Activated CD4-positive, alpha-beta T cell treated with anti-CD3 and anti-CD28 coated beads for 48 hours (primary cell): ENCODE measurements around the gene PGLYRP3.

Source experiments
- DNase-seq: peaks from one replicate; pipeline ENCODE4 v3.0.0-alpha.2; 2020

The PGLYRP3 gene

DNA sequence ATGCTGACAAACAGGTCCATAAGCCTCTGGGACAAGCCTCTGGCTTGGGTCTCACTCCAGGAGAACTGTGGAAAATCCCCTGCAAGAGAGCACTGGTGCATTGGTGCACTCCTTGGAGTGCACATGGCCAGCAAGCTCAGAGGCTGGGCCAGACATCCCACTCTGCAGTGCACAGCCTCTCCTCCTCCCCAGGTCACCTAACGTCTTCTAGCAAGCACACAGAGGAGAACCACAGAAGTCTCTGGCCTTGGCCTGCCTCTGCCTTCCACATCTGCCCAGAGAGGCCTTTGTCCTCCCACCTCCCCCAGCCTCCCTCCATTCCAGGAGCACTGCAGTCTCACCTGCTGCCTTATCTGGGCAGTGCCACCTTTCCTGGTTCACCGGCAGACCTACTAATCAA lies 4.2 kb downstream of the PGLYRP3 start:
- no peak for DNase-seq

GRCh38 chr1:153307221-153307600 lies 5.5 kb downstream of the PGLYRP3 start:
- no peak for DNase-seq

DNA sequence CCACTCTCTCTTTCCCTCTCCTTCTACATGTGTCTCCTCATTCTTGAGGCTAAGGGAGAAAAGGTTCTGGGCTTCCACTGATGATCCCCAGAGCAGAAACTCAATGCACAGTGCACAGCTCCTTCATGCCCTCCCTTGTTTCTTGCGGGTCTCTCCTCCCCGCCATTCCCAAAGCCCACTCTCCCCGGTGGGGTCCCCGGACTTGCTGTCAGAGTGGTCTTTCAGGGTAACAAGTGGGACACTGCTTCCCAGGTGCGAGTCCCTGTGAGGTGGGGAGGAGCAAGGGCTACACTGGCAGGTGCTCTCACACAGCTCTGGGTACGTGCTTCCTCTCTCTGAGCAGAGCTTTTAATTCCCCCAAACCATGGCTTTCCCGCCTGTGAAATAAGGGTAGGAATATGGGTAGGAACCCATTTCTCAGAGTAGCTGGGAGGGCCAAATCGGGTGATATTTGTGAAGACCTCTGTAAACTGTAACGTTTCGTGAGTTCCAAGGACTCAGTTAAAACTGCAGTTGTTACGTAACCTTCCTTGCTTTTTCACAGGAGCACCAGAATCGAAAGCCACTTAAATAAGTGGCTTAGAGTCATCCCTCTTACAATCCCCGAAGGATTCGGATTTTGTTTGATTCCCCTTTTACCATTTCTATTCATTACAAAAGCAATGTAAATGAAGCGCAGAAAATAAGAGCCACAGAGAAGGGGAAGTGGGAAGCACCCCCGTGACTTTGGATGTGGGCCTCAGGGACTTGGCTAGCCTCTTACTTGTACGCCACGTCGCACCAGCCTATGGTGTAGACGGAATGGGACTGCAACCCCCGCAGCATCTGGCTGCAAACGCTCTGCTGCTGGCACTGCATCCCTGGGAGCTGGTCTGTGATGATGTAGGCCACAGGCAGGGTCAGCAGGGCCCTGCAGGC lies 6.2 kb downstream of the PGLYRP3 start:
- no peak for DNase-seq

- no peak for DNase-seq
Measured at GRCh38 chr1:153305682-153306081, 7.1 kb downstream of the PGLYRP3 start.

- no peak for DNase-seq
Measured at GRCh38 chr1:153302308-153302707, 10.4 kb downstream of the PGLYRP3 start.

DNA sequence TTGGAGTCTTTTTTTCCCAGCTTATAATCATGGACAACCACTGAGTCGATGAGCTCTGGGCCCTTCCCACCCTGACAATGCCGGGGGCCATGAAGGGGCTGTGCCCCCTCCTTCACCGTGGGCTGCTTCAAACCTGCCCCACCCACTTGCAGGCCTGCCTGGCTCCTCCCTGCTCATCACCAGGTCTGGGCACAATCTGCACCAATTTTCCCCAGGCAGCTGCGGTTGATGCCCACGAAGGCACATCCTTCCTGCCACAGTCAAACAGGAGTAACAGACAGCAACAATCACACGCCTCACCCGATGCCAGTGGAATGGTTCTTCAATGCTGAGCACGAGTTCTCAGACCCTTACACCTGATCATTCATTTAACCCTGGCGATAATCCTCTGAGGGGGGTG lies 18.9 kb downstream of the PGLYRP3 start:
- no peak for DNase-seq

DNA sequence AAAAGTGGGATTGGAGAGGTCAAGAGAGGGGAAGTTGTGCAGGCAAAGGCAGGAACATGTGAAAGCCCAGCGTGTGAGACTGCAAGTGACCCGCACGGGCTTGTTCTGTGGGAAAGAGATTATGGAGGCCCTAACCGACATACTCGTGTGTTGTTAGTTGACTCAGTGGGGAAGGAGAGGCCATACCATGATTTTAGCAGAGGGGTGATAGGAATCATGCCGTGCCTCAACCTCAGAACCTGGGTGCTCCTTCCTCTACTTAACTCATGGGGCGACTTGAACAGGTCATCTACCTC lies 19.3 kb downstream of the PGLYRP3 start:
- no peak for DNase-seq

DNA sequence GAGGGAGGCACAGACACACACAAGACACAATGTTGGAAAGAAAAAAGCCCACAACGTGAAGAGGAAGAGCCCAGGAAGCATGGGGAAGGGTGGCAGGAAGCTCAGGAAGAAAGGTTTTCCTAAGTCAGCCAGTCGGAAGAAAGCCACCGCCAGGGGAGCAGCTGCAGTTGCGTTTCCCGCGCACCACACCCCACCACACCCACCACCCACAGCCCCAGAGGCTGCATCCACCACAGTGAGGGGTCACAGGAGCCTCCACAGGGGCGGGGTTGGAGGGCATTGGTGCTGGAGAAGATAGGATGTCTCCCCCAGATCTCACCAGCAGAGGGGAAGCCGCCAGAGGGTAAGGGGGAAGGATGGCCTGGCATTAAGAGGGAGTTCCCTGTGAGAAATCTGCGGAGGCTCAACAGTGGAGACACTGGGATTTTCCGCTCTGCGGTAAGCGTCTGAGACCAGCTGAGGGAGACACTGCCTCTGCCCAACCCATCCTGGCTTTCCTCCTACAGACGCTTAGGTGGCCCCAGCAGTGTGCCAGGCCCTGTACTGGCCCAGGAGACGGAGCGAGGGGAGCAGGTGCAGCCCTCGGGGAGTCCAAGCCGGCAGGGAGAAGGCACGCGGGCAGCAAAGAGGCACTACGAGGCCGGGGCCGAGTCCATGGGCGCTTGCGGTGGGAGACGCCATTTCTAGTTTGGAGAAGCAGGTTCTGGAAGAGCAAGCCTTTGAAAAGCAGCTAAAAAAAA lies 19.8 kb downstream of the PGLYRP3 start:
- no peak for DNase-seq

DNA sequence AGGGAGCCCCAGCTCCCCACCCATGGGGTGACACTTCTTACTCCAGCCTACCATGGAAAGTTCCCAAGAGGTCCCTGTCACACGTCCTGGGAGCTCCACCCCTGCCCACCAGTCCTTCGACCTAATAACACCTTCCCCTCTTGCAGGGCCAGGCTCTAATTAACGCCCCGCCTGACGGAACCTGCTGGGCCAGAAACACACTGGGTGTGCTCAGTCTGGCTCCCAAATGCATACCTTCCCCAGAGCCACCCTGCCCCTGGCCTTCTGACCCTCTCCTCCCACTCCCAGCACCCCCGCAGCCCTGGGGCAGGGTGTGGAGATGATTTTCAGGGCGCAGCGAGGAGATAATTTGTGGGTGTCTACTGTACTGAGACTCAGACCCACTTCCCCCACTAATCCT lies 20.6 kb downstream of the PGLYRP3 start:
- DNase-seq, result no peak

DNA sequence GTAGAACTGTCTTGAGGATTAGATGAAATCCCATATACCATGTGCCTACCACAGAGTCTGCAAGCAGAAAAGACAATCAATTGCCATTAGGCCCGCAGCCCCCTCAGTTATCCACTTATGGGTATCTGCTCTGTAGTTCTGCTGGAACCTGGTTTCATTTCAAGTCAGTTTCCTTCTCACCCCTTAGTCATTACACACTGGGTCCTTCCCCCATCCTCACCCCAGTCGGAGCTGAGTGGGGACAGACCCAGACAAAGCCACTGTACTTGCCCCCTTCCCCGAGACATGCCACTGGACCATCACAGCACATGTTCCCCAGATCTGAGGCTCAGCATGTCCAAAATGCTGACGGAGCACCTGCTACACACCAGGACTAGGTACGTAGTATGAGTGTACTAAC lies 21.2 kb downstream of the PGLYRP3 start:
- no peak for DNase-seq

GRCh38 chr1:153288634-153289275 lies 24.0 kb downstream of the PGLYRP3 start:
- peak; percentile 51 for DNase-seq

DNA sequence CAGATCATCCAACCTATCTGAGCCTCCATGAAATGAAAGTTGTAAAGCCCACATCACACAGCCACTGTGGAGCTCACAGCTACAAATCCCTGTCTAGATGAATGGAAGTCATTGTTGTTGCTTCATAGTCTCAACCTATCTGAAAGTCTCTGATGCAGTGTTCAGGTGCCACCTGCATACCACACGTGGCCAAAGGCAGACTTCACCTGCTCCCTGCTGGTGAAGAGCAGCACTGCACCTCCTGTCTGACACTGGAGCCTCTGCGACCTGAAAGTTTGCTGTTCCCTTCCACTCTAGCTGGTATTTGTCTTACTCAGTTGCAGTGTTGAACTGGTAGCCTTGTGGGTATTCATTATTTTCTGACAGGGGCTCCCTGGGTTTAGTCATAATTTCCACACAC lies 34.9 kb downstream of the PGLYRP3 start:
- peak; percentile 70 for DNase-seq

DNA sequence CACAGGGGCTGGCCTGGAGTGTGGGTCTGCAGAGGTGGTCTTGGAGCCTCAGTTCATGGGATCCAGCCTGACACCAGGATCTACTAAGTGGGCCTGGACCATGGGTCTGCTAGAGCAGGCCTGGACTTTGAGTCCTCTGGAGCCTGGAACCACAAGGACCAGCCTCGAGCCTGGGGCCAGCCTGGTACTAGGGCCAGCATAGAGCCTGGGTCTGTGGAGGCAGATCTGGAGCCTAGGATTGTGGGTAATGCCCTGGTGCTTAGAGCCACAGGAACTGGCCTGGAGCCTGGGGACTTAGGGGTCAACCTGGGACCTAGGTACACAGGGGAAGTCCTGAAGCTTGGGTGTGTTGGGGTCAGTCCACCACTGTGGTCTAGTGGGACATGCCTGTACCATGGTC lies 40.6 kb downstream of the PGLYRP3 start:
- no peak for DNase-seq

DNA sequence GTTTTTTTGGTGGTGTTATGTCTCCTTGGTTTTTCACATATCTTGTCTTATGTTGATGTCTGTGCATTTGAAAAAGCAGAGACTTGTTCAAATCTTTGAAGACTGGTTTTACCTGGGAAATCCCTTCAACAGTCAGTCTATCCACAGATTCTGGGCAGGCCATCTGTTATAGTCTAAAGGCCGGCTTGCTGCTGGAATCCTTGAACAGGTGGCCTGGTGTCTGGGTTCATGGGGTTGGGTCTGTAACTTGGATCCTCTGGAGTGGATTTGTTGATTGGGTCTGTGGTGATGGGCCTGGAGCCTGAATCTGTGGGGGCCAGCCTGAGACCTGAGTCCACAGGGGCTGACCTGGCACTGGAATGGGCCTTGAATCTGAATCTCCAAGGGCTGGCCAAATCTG lies 41.0 kb downstream of the PGLYRP3 start:
- DNase-seq, result no peak

DNA sequence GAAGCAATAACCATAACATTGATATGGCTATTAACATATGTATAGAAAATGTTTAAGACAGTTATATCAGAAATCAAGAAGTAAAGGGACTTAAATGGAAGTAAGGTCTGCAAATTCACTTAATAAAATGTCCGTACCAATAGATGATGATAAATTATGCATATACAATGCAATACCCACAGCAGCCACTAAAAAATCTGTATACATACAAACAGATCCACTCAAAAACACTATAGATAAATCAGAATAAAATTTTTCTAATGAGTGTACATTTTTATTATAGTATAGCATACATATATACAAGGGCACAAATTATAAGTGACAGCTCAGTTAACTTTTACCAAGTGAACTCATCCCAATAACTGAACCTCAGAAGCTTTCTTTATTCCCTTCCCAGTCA lies 47.3 kb downstream of the PGLYRP3 start:
- DNase-seq, result no peak

DNA sequence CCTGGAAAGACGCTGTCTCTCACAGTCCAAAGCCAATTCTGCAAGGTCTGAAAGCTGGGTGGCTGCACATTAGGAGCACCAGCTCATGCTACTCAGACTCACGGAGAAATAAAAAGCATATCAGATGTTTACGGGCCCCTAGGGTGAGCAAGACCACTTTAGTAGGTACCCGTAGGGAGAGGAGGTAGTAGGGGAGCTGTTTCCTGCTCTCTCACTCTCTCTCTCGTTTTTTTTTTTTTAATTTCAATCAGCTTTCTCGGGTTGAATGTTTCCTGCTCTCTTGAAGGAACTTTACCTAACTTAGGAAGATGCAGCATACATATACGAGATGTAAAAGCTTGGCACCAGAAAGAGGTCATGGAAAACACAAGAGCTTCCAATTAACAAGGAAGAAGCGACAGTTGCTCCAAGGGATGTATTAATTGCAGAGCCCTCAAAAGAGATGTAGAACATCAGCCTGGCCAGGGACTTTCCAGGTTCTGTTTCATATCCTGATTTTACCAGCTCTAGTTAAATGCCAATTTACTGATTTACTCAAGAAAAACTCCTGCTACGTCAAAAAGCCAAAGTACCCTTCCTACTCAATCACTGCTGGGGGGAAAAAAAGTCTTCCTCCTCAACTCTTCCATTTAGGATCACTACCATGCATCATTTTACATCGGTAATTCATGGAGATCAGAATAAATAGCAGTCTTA lies 50.1 kb downstream of the PGLYRP3 start:
- DNase-seq, result no peak

GRCh38 chr1:153262070-153262366 lies 50.7 kb downstream of the PGLYRP3 start:
- no peak for DNase-seq

DNA sequence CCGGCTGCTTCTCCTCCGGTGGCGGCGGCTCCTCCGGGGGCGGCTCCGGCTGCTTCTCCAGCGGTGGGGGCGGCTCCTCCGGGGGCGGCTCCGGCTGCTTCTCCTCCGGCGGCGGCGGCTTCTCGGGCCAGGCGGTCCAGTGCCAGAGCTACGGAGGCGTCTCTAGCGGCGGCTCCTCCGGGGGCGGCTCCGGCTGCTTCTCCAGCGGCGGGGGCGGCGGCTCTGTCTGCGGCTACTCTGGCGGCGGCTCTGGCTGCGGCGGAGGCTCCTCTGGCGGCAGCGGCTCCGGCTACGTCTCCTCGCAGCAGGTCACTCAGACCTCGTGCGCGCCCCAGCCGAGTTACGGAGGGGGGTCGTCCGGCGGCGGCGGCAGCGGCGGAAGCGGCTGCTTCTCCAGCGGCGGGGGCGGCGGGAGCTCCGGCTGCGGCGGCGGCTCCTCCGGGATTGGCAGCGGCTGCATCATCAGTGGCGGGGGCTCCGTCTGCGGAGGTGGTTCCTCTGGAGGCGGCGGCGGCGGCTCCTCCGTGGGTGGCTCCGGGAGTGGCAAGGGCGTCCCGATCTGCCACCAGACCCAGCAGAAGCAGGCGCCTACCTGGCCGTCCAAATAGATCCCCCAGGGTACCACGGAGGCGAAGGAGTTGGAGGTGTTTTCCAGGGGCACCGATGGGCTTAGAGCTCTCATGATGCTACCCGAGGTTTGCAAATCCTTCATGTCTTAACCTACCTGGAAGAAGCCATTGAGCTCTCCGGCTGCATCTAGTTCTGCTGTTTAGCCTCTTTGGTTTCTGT lies 51.3 kb downstream of the PGLYRP3 start:
- DNase-seq, result peak; percentile 22

DNA sequence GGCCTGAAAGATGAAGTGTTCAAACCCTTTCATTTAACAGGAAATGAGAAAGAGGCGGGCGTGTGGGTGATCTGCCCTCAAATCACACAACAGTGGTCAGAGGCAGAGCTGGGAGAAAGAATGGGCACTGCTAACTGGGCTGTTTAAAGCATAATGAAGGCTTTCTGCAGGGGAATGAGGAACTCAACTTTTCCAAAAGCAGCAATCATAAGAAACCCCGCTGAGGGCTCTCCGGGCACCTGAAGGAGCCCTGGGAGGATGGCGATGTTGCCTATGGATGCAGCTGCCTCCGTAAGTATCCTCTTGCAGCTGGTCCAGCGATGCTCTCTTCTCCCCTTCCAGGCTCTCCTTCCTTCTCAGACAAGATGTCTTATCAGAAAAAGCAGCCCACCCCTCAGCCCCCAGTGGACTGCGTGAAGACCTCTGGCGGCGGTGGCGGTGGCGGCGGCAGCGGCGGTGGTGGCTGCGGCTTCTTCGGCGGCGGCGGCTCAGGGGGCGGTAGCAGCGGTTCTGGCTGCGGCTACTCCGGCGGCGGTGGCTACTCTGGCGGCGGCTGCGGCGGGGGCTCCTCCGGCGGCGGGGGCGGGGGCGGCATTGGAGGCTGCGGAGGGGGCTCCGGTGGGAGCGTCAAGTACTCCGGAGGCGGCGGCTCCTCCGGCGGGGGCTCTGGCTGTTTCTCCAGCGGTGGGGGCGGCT lies 52.0 kb downstream of the PGLYRP3 start:
- DNase-seq, result peak; percentile 24

GRCh38 chr1:153259387-153259786 lies 53.4 kb downstream of the PGLYRP3 start, which contains the start of gene LORICRIN:
TSS of gene LORICRIN (plus strand) at chr1:153259687. CDS start at chr1:153260950, 1,263 bp downstream.
- no peak for DNase-seq

GRCh38 chr1:153253693-153254092 lies 59.1 kb downstream of the PGLYRP3 start:
- DNase-seq, result no peak

GRCh38 chr1:153253076-153253475 lies 59.7 kb downstream of the PGLYRP3 start:
- DNase-seq, result no peak
